Skeletal muscle tissue (tissue), 4 donors: ENCODE results near the gene CD69. TPM values are rescaled to one million over a fixed set of nuclear protein-coding genes. Genes with fewer than 3 reads are reported as not detected.
"Not testable (repeated sequence)": the region's sequence is repeated elsewhere in the genome, so short reads cannot be mapped to it uniquely, and the experiment has no call there.

Source experiments
- H3K27ac ChIP-seq: one replicate; pipeline ENCODE4 v1.7.0; 2013; ENCODE audit warnings: mild to moderate bottlenecking, low read depth, low read length, inconsistent platforms
- H3K27me3 ChIP-seq, 3 donors: one replicate each; pipeline ENCODE4 v1.7.0; 2013; ENCODE audit warnings: low read length in 3 of 3; ENCODE audit not compliant: control insufficient read depth in 3 of 3, insufficient read depth in 3 of 3
- H3K36me3 ChIP-seq, 3 donors: one replicate each; pipeline ENCODE4 v1.7.0; 2013; ENCODE audit warnings: low read length in 3 of 3; ENCODE audit not compliant: control insufficient read depth in 3 of 3, insufficient read depth in 3 of 3
- H3K4me1 ChIP-seq, 3 donors: one replicate each; pipeline ENCODE4 v1.7.0; 2013; ENCODE audit warnings: low read length in 3 of 3, mild to moderate bottlenecking in 3 of 3; ENCODE audit not compliant: control insufficient read depth in 3 of 3, insufficient read depth in 3 of 3
- H3K4me3 ChIP-seq, 3 donors: one replicate each; pipeline ENCODE4 v1.7.0; 2013; ENCODE audit warnings: low read length in 3 of 3
- H3K9ac ChIP-seq, 3 donors: one replicate each; pipeline ENCODE4 v1.7.0; 2013; ENCODE audit warnings: low read length in 3 of 3, mild to moderate bottlenecking in 3 of 3, moderate library complexity in 2 of 3, low read depth in 1 of 3
- H3K9me3 ChIP-seq, 3 donors: one replicate each; pipeline ENCODE4 v1.7.0; 2013; ENCODE audit warnings: low read length in 3 of 3; ENCODE audit not compliant: control insufficient read depth in 3 of 3
- total RNA-seq: library from RNA; depleted of rRNA; stranded (reverse); fragments of >200 nt; gene quantifications from one replicate; pipeline ENCODE4 v1.2.3, GENCODE V29; 2014
- donor health status: Osteomylitis.

CD69 gene
- total RNA-seq, 1 donor from 2014 or later: 8.4 TPM

- Histone ChIP-seq H3K4me3 (no peak overlapping the region), H3K9ac (no peak overlapping the region), H3K27ac (no peak overlapping the region), H3K36me3 (no peaks in the 10 kb centered on the region), H3K9me3 (no peaks in the 10 kb centered on the region), H3K27me3 (no peaks in the 10 kb centered on the region), H3K4me1 (peaks cover 0 to 4% (median 0%) of the 10 kb centered on the region in 3 donors)
These were observed 52.6 kb downstream of the CD69 start for GRCh38 chr12:9707864-9708808.

- H3K9me3 ChIP-seq: no peaks in the 10 kb centered on the region
- no peak overlapping the region for H3K27ac ChIP-seq
These were observed 53.3 kb downstream of the CD69 start for GRCh38 chr12:9707356-9707755.

GRCh38 chr12:9706086-9706685 is 54.5 kb downstream of the CD69 start:
- H3K9me3 ChIP-seq: no peaks in the 10 kb centered on the region
- H3K36me3 ChIP-seq: no peaks in the 10 kb centered on the region
- H3K4me1 ChIP-seq: peaks cover 0 to 4% (median 0%) of the 10 kb centered on the region in 3 donors
- no peak overlapping the region for H3K9ac ChIP-seq
- H3K4me3 ChIP-seq: no peak overlapping the region
- no peaks in the 10 kb centered on the region for H3K27me3 ChIP-seq
- no peak overlapping the region for H3K27ac ChIP-seq

More at GRCh38 chr12:9707356-9707755, 53.3 kb downstream of the CD69 start:
- Histone ChIP-seq H3K27me3 (no peaks in the 10 kb centered on the region), H3K9ac (no peak overlapping the region), H3K36me3 (no peaks in the 10 kb centered on the region), H3K4me3 (no peak overlapping the region), H3K4me1 (peaks cover 0 to 4% (median 0%) of the 10 kb centered on the region in 3 donors)

GRCh38 chr12:9704561-9704960 is 56.1 kb downstream of the CD69 start:
- not testable (repeated sequence) for H3K27ac ChIP-seq, H3K4me3 ChIP-seq, H3K9ac ChIP-seq, H3K36me3 ChIP-seq, H3K9me3 ChIP-seq, H3K4me1 ChIP-seq, H3K27me3 ChIP-seq

Other genes with a start within 250 kb of the CD69 start
- 0.52 TPM for gene KLRB1, start 153.0 kb downstream of the CD69 start, total RNA-seq
- gene CLEC2D, start 91.2 kb downstream of the CD69 start, total RNA-seq: 12.0 TPM
- gene CLECL1, start 27.8 kb downstream of the CD69 start, total RNA-seq: not detected
- gene KLRF1, start 66.6 kb upstream of the CD69 start, total RNA-seq: not detected
- 2.6 TPM for gene CLEC2B, start 108.5 kb upstream of the CD69 start, total RNA-seq
- not detected for gene KLRF2, start 120.6 kb upstream of the CD69 start, total RNA-seq
- gene CLEC2A, start 171.5 kb upstream of the CD69 start, total RNA-seq: not detected
- gene CLEC12A, start 210.5 kb upstream of the CD69 start, total RNA-seq: 0.52 TPM
- gene CLEC1B, start 238.2 kb upstream of the CD69 start, total RNA-seq: not detected
- gene CLEC12B, start 249.7 kb upstream of the CD69 start, total RNA-seq: not detected